Retinal pigment epithelial cell (primary cell): ENCODE results near the gene DNAJC4.
"Not testable (repeated sequence)": the region's sequence is repeated elsewhere in the genome, so short reads cannot be mapped to it uniquely, and the experiment has no call there.

ENCODE experiments used
- DNase-seq: peaks from one replicate; pipeline ENCODE4 v3.0.0-alpha.2; 2010; ENCODE audit warnings: low read depth
- H3K4me3 ChIP-seq: 2 replicates; pipeline ENCODE4 v1.5.1; 2011; ENCODE audit warnings: mild to moderate bottlenecking, low read length, control low read depth, moderate library complexity
- TF ChIP-seq, protein P1 (sequence below): conservative IDR thresholded peaks from 2 replicates; pipeline ENCODE4 v1.5.1; 2011; ENCODE audit warnings: low read depth, low read length, control low read depth, inconsistent platforms

Gene DNAJC4

DNA sequence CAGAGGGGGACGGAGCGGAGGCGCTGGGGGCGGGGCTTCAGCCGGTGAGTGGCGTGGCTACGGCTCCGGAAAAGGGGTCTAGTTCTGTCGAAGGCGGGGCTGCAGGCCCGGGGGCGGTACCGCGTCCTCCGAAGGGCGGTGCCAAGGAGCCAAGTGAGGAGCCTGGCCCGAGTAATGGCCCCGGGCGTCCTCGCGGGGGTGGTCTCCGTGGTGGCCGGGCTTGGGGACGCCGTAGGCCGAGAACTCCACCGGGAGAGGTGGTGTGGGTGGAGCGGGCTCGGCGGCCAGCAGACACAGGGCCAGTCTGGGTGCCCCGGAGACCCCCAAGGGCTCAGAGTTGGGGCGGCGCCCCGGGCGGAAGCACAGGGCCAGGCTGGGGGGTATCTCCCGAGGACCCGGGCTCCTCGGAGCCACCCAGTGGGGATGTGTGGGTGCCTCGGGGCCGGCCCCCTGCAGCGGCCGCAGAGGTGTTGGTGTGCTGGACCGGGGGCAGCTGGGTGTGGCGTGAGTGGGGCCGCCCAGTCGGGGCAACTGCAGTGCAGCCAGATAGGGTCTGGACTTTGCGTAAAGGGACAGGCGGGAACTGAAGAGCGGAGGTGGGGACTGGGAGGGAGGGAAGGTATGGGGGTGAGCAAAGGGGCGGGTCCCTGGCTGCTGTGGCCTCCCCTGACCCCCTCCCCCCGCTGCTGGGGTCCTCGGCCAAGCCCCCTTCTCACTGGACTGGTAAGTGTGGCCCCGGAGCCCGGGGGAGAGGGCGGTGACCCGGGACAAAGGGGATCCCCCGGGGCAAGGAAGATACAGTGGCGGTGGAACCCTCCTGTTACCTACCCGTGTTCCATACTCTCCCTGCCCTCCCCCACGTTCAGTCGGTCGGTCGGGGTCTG is 11.4 kb downstream of the DNAJC4 start:
- DNase-seq = peak; percentile 92
- TF ChIP-seq, protein P1, sequence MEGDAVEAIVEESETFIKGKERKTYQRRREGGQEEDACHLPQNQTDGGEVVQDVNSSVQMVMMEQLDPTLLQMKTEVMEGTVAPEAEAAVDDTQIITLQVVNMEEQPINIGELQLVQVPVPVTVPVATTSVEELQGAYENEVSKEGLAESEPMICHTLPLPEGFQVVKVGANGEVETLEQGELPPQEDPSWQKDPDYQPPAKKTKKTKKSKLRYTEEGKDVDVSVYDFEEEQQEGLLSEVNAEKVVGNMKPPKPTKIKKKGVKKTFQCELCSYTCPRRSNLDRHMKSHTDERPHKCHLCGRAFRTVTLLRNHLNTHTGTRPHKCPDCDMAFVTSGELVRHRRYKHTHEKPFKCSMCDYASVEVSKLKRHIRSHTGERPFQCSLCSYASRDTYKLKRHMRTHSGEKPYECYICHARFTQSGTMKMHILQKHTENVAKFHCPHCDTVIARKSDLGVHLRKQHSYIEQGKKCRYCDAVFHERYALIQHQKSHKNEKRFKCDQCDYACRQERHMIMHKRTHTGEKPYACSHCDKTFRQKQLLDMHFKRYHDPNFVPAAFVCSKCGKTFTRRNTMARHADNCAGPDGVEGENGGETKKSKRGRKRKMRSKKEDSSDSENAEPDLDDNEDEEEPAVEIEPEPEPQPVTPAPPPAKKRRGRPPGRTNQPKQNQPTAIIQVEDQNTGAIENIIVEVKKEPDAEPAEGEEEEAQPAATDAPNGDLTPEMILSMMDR = no peak
- peak overlapping the region; percentile 82 for H3K4me3 ChIP-seq

DNA sequence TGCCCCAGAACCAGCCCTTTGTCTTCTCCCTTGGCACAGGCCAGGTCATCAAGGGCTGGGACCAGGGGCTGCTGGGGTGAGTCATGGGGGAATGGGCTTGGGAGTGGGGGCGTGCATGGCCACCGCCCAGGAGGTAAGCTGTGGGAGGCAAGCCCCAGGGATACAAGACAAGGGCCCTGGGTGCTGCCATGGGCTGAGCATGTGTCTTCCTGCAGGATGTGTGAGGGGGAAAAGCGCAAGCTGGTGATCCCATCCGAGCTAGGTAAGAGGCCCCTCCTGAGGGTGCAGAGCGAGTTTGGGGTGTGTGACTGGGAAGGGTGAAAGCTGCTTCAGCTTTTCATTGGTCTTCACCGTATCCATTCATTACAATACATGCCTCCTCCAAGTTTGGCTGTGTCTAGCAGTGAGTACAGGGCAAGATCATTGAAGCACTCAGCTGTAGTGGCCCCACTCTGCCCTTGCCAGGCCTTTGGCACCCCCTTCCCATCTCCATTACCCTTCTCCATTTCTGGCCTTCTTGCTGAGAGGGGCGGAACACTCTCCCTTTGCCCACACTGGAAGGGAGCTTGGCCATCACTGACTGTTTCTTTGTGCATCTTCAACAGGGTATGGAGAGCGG is 13.0 kb downstream of the DNAJC4 start:
- TF ChIP-seq, protein P1 = no peak
- no peak overlapping the region for H3K4me3 ChIP-seq
- DNase-seq = no peak

DNA sequence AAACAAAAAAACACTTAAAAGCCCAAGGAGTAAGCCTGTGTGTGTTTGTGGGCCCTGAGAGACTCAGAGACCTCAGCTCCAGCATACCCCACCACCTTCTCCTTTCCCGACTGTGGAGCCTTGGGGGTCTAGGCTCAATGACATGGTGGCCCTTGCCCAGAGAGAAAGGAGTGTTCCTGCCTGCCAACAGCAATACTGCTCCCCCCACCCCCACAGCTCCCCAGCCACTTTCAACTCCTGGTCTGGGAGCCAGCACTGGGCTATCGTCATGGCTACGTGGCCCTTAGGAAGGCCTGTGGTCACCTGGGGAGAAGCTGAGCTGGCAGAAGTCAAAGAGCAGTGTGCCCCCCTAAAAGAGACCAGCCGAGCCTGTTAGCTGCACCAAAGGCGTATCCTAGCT is 13.8 kb downstream of the DNAJC4 start:
- TF ChIP-seq, protein P1 = no peak
- H3K4me3 ChIP-seq = no peak overlapping the region
- DNase-seq = no peak

DNA sequence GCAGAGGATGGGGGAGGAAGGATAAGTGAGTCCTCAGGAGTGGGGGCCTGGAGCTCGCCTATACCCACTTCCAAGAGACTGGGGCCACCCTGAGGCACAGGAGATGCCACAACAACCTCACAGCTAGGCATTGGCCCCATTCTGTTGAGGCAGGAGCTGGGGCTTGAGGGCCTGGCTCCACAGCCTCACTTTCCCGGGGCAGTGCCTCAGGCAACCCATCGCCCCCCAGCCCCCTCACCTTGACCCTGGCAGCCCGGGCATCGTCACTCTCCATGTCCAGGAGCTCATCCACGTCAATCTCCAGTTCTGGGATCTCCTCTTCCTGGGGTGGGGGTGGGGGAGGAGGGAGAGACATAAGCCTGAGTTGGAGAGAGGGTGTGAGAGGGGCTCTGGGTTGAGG is 14.6 kb downstream of the DNAJC4 start:
- TF ChIP-seq, protein P1 = no peak
- peak overlapping the region; percentile 90 for H3K4me3 ChIP-seq
- DNase-seq = no peak

DNA sequence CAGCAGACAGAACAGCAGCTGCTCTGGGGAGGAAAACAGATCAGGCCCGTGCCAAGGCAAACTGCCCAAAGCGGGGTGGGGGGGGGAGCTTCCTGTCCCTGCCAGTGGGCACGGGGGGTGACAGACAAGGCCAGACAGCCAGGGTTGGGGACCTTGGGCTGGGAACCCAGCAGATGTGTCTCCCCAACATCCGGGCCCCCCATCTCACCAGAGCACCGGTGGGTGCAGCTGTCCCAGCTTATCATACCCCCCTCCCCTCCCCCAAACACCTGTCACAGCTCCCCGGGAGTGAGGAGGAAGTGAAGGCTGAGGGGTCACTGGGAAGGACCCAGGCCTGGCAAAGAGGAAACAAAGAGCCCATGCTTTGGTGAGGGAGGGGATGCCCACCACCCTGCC is 15.1 kb downstream of the DNAJC4 start:
- peak overlapping the region; percentile 90 for H3K4me3 ChIP-seq
- no peak for DNase-seq

DNA sequence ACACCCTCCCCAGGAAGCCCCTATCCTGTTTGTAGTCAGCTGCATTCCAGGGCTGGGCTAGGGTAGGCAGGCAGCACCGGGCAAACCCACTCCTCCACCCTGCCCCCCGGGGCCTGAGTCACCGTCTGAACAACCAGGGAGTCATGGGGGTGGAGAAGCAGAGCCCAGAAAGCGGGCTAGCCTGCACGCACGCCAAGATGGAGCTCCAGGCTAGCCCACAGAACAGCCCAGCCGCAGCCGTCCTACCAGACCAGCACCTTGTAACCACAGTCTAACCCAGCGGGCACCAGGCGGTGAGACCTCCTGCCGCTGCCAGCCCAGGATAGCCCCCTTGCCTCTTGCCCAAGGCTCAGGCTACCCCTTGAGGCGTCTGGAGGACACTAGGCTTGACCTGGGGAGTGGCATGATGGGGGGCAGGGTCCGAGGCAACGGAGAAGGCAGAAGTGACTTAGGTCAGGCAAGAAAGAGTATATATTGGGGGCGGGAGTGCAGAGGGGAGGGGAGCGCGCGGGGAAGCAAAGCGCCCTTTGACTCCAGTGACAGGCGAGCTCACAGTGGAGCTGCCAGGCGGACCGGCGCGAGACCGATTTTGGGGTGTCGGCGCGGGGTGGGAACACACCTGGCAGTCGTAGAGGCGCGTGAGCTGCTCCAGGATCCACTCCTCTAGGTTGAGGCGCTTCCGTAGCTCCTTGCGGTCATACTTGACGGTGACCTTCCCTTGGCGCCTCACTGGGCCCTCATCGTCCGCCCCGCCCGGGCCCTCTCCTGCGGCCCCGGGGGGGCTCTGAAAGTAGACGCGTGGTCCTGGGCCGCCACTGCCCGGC is 15.7 kb downstream of the DNAJC4 start:
- TF ChIP-seq, protein P1 = no peak
- peak; percentile 72 for DNase-seq
- H3K4me3 ChIP-seq = peak overlapping the region; percentile 90

More for the DNA sequence above, 15.1 kb downstream of the DNAJC4 start:
- TF ChIP-seq, protein P1 = no peak

DNA sequence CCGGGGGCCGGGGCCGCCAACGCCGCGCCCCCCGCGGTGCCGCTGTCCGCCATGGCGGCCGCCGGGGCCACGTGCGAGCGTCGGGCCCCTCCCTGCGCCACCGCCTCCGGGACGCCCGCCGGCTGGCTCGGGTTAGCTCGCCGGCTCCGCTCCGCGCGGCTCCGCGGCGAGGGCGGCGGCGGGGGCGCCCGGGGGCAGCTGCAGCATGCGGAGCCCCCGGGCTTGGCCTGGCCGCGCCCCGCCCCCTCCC is 16.2 kb downstream of the DNAJC4 start:
- DNase-seq, H3K4me3 ChIP-seq: not testable (repeated sequence)
